ENCODE data around the gene ERCC5. TPM values are rescaled to one million over a fixed set of nuclear protein-coding genes. Genes with fewer than 3 reads are reported as not detected.

ERCC5 gene
- total RNA-seq, 1 donor from 2014 or later, result 38.1 TPM

DNA sequence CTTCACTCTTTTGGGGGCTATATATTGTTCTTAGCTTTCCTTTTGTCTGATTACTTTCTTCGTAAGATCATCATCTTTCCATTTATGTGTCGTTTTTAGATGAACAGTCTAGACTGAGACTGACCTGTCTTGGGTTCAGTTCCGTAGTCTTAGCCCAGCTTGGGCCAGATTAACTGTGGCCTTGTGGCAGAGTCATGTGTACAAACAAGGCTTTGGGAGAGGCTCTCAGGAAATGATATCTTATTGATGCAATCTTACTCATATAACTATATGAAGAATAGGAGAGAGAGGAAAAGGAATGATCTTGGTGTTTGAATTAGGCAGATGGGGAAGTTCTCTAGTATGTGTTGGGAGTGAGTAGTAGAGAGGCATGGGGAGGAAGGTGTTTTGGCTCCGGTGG is 6.8 kb upstream of the ERCC5 start:
- Histone ChIP-seq H3K4me1 (ENCODE audit: control insufficient read depth in 3 of 3, insufficient read depth in 3 of 3, low read length in 3 of 3) (no peaks in the 10 kb centered on the region), H3K9me3 (ENCODE audit: control insufficient read depth in 3 of 3, low read length in 3 of 3) (no peaks in the 10 kb centered on the region), H3K27ac (ENCODE audit: low read depth, low read length) (no peak overlapping the region), H3K36me3 (ENCODE audit: control insufficient read depth in 3 of 3, insufficient read depth in 3 of 3, low read length in 3 of 3) (peaks cover 16 to 45% (median 31%) of the 10 kb centered on the region in 3 donors), H3K9ac (ENCODE audit: low read depth in 1 of 3, low read length in 3 of 3) (no peak overlapping the region), H3K4me3 (ENCODE audit: low read length in 3 of 3) (no peak overlapping the region), H3K27me3 (ENCODE audit: control insufficient read depth in 3 of 3, insufficient read depth in 3 of 3, low read length in 3 of 3) (no peaks in the 10 kb centered on the region)

DNA sequence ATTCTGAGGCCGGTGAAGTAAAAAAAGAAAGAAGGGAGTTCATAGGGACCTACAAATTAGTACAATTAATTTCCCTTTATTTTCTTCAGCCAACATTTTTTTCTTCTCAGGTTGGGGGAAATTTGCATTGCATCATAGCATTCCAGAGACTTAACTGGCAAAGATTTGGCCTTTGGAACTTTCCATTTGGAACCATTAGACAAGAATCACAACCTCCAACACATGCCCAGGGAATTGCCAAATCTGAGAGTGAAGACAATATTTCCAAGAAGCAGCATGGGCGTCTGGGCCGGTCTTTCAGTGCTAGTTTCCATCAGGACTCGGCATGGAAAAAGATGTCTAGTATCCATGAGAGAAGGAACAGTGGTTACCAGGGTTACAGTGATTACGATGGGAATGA is 6.4 kb upstream of the ERCC5 start:
- Histone ChIP-seq H3K4me1 (ENCODE audit: control insufficient read depth in 3 of 3, insufficient read depth in 3 of 3, low read length in 3 of 3) (no peaks in the 10 kb centered on the region), H3K36me3 (ENCODE audit: control insufficient read depth in 3 of 3, insufficient read depth in 3 of 3, low read length in 3 of 3) (peaks cover 16 to 41% (median 28%) of the 10 kb centered on the region in 3 donors), H3K9ac (ENCODE audit: low read depth in 1 of 3, low read length in 3 of 3) (no peak overlapping the region), H3K27me3 (ENCODE audit: control insufficient read depth in 3 of 3, insufficient read depth in 3 of 3, low read length in 3 of 3) (no peaks in the 10 kb centered on the region), H3K9me3 (ENCODE audit: control insufficient read depth in 3 of 3, low read length in 3 of 3) (no peaks in the 10 kb centered on the region), H3K4me3 (ENCODE audit: low read length in 3 of 3) (no peak overlapping the region), H3K27ac (ENCODE audit: low read depth, low read length) (no peak overlapping the region)

GRCh38 chr13:102845289-102845629 is 573 bp upstream of the ERCC5 start:
- H3K9ac ChIP-seq (ENCODE audit: low read depth in 1 of 3, low read length in 3 of 3), result peak overlapping the region; percentile 92 to 98 (median 98)
- H3K4me3 ChIP-seq (ENCODE audit: low read length in 3 of 3), result peak overlapping the region; percentile 78 to 100 (median 99)

DNA sequence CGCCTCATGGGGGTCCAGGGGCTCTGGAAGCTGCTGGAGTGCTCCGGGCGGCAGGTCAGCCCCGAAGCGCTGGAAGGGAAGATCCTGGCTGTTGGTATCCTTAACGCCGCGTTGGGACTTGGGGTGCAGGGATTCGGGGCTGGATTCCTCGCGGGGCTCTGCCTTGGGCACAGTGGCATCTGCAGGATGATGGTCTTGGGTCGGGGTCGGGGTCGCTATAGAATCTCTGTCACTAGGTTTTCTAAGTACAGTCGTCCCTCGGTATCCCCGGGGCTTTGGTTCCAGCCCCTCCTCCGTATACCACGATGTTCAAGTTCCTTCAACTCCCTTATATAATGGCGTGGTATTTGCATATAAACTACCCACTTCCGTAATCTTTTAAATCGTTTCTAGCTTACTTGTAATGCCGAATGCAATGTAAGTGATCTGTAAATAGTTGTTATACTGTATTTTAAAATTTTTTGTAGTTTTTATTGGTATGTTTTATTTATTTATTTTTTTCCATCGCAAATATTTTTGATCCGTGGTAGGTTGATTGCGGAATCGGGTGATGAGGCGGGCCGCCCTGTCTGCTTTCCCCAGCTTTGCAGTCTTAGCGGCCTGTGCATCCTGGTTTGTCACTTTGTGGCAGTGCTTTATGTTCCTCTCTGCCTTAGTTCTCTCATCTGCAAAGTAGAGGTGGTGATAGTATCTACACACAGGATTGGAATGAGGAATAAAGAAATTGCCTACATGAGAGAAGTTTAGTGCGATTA is 606 bp downstream of the ERCC5 start:
- Histone ChIP-seq H3K27me3 (ENCODE audit: control insufficient read depth in 3 of 3, insufficient read depth in 3 of 3, low read length in 3 of 3) (no peaks in the 10 kb centered on the region), H3K36me3 (ENCODE audit: control insufficient read depth in 3 of 3, insufficient read depth in 3 of 3, low read length in 3 of 3) (peaks cover 0 to 3% (median 0%) of the 10 kb centered on the region in 3 donors), H3K4me3 (ENCODE audit: low read length in 3 of 3) (peak overlapping the region; percentile 78 to 100 (median 99))

More at GRCh38 chr13:102845289-102845629, 573 bp upstream of the ERCC5 start:
- Histone ChIP-seq H3K9me3 (ENCODE audit: control insufficient read depth in 3 of 3, low read length in 3 of 3) (no peaks in the 10 kb centered on the region), H3K36me3 (ENCODE audit: control insufficient read depth in 3 of 3, insufficient read depth in 3 of 3, low read length in 3 of 3) (peaks cover 0 to 5% (median 0%) of the 10 kb centered on the region in 3 donors), H3K4me1 (ENCODE audit: control insufficient read depth in 3 of 3, insufficient read depth in 3 of 3, low read length in 3 of 3) (peaks cover 7 to 23% (median 17%) of the 10 kb centered on the region in 3 donors), H3K27me3 (ENCODE audit: control insufficient read depth in 3 of 3, insufficient read depth in 3 of 3, low read length in 3 of 3) (no peaks in the 10 kb centered on the region), H3K27ac (ENCODE audit: low read depth, low read length) (peak overlapping the region; percentile 94)

GRCh38 chr13:102847272-102848234 is 1.7 kb downstream of the ERCC5 start:
- Histone ChIP-seq H3K27me3 (ENCODE audit: control insufficient read depth in 3 of 3, insufficient read depth in 3 of 3, low read length in 3 of 3) (no peaks in the 10 kb centered on the region), H3K27ac (ENCODE audit: low read depth, low read length) (peak overlapping the region; percentile 94), H3K9me3 (ENCODE audit: control insufficient read depth in 3 of 3, low read length in 3 of 3) (no peaks in the 10 kb centered on the region), H3K4me3 (ENCODE audit: low read length in 3 of 3) (peak overlapping the region; percentile 78 to 100 (median 99)), H3K9ac (ENCODE audit: low read depth in 1 of 3, low read length in 3 of 3) (peak overlapping the region; percentile 92 to 98 (median 98)), H3K36me3 (ENCODE audit: control insufficient read depth in 3 of 3, insufficient read depth in 3 of 3, low read length in 3 of 3) (no peaks in the 10 kb centered on the region), H3K4me1 (ENCODE audit: control insufficient read depth in 3 of 3, insufficient read depth in 3 of 3, low read length in 3 of 3) (peaks cover 7 to 23% (median 17%) of the 10 kb centered on the region in 3 donors)

More for the DNA sequence above, 606 bp downstream of the ERCC5 start:
- Histone ChIP-seq H3K9me3 (ENCODE audit: control insufficient read depth in 3 of 3, low read length in 3 of 3) (no peaks in the 10 kb centered on the region), H3K9ac (ENCODE audit: low read depth in 1 of 3, low read length in 3 of 3) (peak overlapping the region; percentile 92 to 98 (median 98)), H3K27ac (ENCODE audit: low read depth, low read length) (peak overlapping the region; percentile 94), H3K4me1 (ENCODE audit: control insufficient read depth in 3 of 3, insufficient read depth in 3 of 3, low read length in 3 of 3) (peaks cover 7 to 23% (median 17%) of the 10 kb centered on the region in 3 donors)

- Histone ChIP-seq H3K9ac (ENCODE audit: low read depth in 1 of 3, low read length in 3 of 3) (no peak overlapping the region), H3K27ac (ENCODE audit: low read depth, low read length) (no peak overlapping the region), H3K4me3 (ENCODE audit: low read length in 3 of 3) (no peak overlapping the region), H3K27me3 (ENCODE audit: control insufficient read depth in 3 of 3, insufficient read depth in 3 of 3, low read length in 3 of 3) (no peaks in the 10 kb centered on the region), H3K4me1 (ENCODE audit: control insufficient read depth in 3 of 3, insufficient read depth in 3 of 3, low read length in 3 of 3) (peaks cover 7 to 23% (median 17%) of the 10 kb centered on the region in 3 donors), H3K36me3 (ENCODE audit: control insufficient read depth in 3 of 3, insufficient read depth in 3 of 3, low read length in 3 of 3) (peaks cover 2 to 6% (median 4%) of the 10 kb centered on the region in 3 donors), H3K9me3 (ENCODE audit: control insufficient read depth in 3 of 3, low read length in 3 of 3) (no peaks in the 10 kb centered on the region)
Measured at GRCh38 chr13:102848956-102849355, 3.1 kb downstream of the ERCC5 start.

DNA sequence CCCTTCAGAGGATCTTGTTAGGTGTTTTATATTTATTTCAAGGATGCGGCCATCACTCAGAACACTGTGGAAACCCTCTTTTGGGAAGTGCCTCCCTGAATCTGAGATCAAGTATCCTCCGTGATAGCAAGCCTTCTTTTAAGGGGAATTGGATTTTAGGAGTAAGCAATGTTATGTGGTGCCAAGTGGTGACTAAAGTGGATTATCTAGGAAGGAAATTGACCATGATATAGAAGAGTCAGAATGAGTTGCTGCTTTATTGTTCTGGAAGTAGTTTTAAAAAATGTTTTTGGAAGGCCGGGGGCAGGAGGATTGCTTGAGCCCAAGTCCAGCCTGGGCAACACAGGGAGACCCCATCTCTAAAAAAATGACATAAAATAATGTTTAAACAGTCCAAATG is 6.7 kb downstream of the ERCC5 start:
- H3K4me3 ChIP-seq (ENCODE audit: low read length in 3 of 3), result no peak overlapping the region
- no peak overlapping the region for H3K9ac ChIP-seq (ENCODE audit: low read depth in 1 of 3, low read length in 3 of 3)
- no peak overlapping the region for H3K27ac ChIP-seq (ENCODE audit: low read depth, low read length)
- no peaks in the 10 kb centered on the region for H3K9me3 ChIP-seq (ENCODE audit: control insufficient read depth in 3 of 3, low read length in 3 of 3)
- peaks cover 4 to 9% (median 7%) of the 10 kb centered on the region in 3 donors for H3K4me1 ChIP-seq (ENCODE audit: control insufficient read depth in 3 of 3, insufficient read depth in 3 of 3, low read length in 3 of 3)
- H3K36me3 ChIP-seq (ENCODE audit: control insufficient read depth in 3 of 3, insufficient read depth in 3 of 3, low read length in 3 of 3), result peaks cover 21 to 33% (median 32%) of the 10 kb centered on the region in 3 donors
- H3K27me3 ChIP-seq (ENCODE audit: control insufficient read depth in 3 of 3, insufficient read depth in 3 of 3, low read length in 3 of 3), result no peaks in the 10 kb centered on the region

DNA sequence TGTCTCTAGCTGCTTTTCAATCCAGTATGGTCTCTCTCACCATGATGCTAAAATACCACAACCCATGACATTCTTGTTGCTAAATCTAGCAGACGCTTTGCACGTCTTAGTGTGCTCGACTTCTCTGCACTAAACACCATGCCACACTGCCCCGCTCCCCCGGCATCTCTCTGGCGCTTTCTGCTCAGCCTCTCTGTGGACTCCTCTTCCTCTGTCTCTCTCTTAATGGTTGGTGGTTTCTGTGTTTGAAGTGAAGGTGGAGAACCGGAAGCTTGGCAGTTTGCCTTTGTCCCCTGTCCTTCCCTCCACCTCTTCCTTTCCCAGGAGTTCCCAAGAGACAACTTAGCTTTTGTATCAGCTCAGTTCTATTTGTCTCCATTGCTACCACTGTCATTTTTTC is 8.8 kb downstream of the ERCC5 start:
- Histone ChIP-seq H3K4me1 (ENCODE audit: control insufficient read depth in 3 of 3, insufficient read depth in 3 of 3, low read length in 3 of 3) (peaks cover 0 to 3% (median 0%) of the 10 kb centered on the region in 3 donors), H3K9ac (ENCODE audit: low read depth in 1 of 3, low read length in 3 of 3) (no peak overlapping the region), H3K9me3 (ENCODE audit: control insufficient read depth in 3 of 3, low read length in 3 of 3) (no peaks in the 10 kb centered on the region), H3K4me3 (ENCODE audit: low read length in 3 of 3) (no peak overlapping the region), H3K36me3 (ENCODE audit: control insufficient read depth in 3 of 3, insufficient read depth in 3 of 3, low read length in 3 of 3) (peaks cover 34 to 54% (median 50%) of the 10 kb centered on the region in 3 donors), H3K27ac (ENCODE audit: low read depth, low read length) (no peak overlapping the region), H3K27me3 (ENCODE audit: control insufficient read depth in 3 of 3, insufficient read depth in 3 of 3, low read length in 3 of 3) (no peaks in the 10 kb centered on the region)

DNA sequence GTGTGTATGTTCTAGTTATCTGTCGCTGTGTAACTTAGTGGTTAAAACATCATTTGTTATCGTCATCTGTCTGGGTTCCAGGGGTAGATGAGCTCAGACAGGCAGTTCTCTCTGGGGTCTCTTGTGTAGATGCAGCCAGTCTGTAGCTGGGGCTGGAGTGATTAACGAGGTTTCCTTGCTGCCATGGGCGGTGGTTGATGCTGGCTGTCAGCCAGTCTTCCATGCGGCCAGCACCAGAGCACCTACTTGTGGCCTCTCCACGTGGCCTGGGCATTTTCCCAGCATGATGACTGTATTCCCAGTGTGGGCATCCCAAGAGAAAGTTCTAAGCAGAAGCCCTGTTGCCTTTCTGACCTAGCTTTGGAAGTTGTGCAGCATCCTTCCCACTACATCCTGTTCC is 10.7 kb downstream of the ERCC5 start:
- no peaks in the 10 kb centered on the region for H3K9me3 ChIP-seq (ENCODE audit: control insufficient read depth in 3 of 3, low read length in 3 of 3)
- H3K9ac ChIP-seq (ENCODE audit: low read depth in 1 of 3, low read length in 3 of 3), result no peak overlapping the region
- H3K4me1 ChIP-seq (ENCODE audit: control insufficient read depth in 3 of 3, insufficient read depth in 3 of 3, low read length in 3 of 3), result peaks cover 0 to 3% (median 0%) of the 10 kb centered on the region in 3 donors
- peaks cover 43 to 70% (median 66%) of the 10 kb centered on the region in 3 donors for H3K36me3 ChIP-seq (ENCODE audit: control insufficient read depth in 3 of 3, insufficient read depth in 3 of 3, low read length in 3 of 3)
- no peak overlapping the region for H3K4me3 ChIP-seq (ENCODE audit: low read length in 3 of 3)
- H3K27ac ChIP-seq (ENCODE audit: low read depth, low read length), result no peak overlapping the region
- H3K27me3 ChIP-seq (ENCODE audit: control insufficient read depth in 3 of 3, insufficient read depth in 3 of 3, low read length in 3 of 3), result no peaks in the 10 kb centered on the region

Measured in skeletal muscle tissue (tissue), 4 donors.